HG02610 (cell line): ENCODE results near the gene ACOT7.
"Not testable (repeated sequence)": the region's sequence is repeated elsewhere in the genome, so short reads cannot be mapped to it uniquely, and the experiment has no call there.

ENCODE experiments used
- ATAC-seq: cut with Tn5 transposase; IDR thresholded peaks from one replicate; pipeline ENCODE4 v1.9.1; 2021; ENCODE audit warnings: mild to moderate bottlenecking, moderate library complexity; ENCODE audit not compliant: unreplicated experiment

Gene ACOT7

DNA sequence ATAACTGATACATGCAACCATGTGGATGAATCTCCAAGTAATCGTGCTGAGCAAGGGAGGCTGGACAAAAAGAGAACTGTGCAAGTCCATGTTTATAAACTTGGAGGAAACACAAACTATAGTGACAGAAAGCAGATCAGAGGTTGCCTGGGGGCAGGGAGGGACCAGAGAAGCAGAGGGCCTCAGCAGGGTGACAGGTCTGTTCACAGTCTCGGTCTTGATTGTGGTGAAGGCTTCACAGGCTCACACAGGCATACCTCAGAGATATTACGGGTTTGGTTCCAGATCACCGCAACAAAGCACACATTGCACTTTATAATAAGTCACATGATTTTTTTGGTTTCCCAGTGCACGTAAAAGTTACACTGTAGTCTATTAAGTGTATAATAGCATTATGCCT is 28.5 kb downstream of the ACOT7 start:
- no peak for ATAC-seq

DNA sequence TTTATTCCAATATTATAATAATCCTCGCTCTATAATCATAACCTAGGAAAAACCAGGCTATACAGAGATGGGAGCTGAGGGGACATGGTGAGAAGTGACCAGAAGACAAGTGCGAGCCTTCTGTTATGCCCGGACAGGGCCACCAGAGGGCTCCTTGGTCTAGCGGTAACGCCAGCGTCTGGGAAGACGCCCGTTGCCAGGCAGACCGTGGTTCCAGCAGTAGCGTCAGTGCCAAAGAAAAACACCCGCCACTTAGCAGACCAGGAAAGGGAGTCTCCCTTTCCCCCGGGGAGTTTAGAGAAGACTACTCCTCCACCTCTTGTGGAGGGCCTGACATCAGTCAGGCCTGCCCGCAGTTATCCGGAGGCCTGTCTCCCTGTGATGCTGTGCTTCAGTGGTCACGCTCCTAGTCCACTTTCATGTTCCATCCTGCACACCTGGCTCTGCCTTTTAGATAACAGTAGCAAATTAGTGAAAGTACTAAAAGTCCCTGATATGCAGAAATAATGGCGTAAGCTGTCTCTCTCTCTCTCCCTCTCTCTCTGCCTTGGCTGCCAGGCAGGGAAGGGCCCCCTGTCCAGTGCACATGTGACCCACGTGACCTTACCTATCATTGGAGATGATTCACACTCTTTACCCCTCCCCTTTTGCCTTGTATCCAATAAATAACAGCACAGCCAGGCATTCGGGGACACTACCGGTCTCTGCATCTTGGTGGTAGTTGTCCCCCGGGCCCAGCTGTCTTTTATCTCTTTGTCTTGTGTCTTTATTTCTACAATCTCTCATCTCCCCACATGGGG is 30.3 kb downstream of the ACOT7 start:
- ATAC-seq = not testable (repeated sequence)

DNA sequence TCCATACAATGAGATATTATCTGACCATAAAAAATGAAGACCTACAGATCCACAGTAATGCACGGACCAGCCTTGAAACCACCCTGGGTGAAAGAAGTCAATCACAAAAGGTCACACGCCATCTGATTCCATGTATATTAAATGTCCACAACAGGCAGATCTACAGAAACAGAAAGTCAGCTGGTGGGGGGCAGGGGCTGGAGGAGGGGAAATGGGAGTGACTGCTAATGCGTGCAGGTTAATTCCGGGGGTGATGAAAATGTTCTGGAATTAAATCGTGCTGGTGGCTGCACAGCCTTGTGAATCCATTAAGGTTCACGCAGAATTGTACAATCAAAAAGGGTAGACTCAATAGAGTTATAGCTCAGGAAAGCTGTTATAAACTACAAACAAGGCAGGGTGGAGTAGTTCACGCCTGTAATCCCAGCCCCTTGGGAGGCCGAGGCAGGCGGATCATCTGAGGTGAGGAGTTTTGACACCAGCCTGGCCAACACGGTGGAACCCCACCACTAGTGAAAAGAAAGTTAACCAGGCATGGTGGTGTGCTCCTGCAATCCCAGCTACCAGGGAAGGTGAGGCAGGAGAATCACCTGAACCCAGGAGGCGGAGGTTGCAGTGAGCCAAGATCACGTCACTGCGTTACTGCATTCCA is 32.3 kb downstream of the ACOT7 start:
- ATAC-seq = no peak

DNA sequence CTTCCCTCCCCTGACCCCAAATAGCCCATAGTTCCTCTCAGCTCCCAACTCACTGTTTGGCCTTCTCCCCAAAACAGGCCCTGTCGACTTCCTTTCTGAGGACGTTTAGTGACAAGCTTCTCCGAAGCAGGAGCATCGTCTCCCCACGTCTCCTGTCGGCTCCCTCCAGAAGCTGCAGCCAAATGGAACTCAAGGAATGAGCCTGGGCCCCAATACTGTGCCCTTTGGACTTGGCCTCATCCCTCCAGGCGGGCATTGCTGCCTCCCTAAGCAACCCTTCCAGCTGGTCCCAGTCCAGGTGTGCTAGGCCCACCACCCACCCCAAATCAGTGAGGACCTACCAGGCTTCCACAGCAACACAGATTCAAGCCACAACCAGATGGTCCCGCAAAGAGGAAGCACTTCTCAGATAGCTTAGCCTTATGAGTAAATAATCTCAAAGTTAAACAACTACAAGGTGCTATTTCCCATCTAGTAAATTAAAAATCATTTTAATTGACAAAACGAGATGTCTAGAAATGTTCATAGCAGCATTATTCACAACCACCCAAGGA is 33.0 kb downstream of the ACOT7 start:
- no peak for ATAC-seq

DNA sequence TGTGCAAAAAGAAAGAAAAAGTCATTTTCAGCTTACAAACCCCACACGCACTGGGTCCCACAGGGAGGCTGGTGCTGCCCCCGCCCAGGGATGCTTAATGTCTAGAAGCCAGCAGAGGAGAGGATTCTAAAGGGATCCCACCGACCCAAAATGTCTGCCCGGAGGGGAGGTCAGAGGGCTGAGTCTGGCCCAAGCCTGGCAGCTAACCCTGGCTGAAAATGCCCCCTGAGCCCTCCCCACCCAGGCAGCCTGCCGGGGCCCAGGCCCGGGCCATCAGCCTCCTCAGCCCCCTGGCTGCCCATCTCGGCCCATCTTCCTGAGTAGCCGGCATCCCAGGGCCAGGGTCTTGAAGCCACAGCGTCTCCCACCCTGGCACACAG is 33.5 kb downstream of the ACOT7 start:
- peak; percentile 24 for ATAC-seq

DNA sequence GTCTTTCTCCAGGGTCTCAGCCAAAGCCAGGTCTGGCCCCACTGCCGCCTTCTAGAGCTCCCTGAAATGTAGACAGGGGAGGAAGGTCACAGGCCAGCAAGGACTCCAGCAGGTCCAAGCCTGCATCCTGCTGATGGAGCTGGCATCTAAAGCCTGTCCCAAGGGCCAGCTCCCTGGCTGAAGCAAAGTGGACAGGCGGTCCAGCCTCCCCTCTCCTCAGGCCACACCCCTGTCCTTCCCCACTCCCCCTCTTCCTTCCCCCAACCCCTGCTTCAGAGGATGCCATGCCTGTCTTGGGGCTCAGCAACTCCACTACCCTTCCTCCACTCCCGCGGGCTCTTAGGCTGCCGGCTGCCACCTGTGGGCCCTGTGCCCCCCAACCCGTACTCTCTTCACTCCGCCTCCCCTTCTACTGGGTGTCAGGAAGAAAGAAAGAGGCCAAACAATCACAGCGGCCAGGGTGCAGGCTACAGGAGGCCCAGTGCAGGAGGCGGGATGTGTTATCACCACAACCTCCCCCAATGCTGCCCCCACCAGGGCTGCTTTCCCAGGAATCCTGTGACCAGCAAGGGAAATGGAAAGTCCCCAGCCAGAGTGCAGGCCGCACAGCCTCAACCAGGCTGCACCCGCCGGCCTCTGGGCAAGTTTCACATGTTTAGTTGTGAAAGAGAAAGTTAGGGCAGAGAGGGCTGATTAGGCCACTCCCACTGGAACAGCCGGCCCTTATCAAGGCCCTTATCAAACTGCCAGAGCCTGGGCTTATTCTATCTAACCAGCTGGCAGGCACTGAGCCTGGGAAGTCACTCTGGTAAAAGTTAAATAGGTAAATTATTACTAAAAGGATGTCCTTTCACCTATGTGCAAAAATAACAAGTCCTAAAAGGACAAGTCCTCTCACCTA is 34.1 kb downstream of the ACOT7 start:
- ATAC-seq = peak; percentile 77

DNA sequence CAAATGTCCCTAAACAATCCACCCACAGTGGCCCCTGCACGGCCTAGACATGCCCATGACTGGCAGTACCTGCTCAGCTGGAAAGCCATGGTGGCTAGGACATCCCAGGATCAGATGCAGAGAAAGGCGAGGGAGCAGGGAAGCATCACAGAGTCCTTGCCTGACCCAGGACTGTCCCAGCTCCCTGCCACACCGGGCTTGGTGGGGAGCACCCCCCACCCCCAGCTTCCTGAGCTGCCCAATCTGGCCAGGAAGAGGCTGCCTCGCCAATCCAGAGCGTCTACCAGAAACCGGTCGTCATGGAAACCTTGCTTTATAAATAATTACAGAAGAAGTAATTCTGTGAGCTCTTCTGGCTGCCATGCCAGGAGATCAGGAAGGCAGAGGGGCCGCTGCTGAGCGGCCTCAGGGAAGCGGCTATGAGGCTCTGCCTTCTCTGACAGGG is 34.8 kb downstream of the ACOT7 start:
- ATAC-seq = no peak

DNA sequence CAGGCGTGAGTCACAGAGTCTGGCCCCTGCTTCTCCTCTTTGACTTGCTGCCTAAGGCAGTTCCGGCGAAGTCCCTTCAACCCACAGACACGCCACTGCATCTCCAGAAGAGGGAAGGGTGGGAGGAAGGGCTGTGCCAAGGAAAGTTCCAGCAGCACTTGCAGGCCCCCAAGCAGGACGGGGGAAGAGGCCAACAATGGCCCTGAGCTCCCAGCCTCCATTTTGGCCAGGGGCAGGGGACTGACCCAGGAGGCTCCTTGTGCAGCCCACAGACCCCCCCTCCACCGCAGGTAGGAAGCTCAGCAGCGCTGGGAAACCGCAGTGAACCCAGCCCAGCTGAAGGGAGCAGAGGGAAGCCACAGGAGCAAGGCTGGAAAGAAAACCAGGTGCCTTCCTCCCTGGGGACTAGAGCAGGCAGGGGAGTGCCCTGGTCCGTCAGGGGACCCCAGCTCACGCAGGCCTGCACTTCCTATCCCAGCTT is 35.4 kb downstream of the ACOT7 start:
- no peak for ATAC-seq

DNA sequence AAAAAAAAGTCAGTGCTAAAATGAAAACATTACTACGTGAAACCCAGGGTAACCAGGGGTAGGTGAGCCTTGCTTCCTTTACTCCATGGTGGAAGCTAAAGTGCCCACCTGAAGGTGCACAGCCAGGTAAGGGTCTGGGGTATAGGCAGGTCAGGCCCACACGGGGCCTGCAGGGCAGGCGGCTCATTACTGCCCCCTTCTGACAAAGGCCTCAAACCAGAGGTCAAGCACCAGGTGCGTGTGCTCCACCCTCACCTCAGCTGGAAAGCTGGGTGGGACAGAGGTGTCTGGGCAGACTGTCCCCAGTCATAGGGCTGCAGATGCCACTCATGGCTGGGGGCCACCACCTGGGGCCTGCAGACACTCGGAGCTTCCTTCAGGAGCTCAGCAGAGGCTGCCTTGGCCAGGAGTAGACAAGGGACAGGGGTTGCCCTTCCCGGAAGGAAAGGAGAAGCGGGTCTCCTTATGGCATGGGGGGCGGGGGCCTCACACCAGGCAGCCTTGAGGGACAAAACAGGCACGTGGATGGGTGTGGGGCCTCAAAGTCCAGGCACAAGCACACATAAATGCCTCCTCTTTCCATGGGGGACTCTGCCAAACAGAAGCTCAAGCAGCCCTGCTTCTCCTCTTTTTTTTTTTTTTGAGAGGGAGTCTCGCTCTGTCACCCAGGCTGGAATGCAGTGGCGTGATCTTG is 36.2 kb downstream of the ACOT7 start:
- ATAC-seq = no peak

DNA sequence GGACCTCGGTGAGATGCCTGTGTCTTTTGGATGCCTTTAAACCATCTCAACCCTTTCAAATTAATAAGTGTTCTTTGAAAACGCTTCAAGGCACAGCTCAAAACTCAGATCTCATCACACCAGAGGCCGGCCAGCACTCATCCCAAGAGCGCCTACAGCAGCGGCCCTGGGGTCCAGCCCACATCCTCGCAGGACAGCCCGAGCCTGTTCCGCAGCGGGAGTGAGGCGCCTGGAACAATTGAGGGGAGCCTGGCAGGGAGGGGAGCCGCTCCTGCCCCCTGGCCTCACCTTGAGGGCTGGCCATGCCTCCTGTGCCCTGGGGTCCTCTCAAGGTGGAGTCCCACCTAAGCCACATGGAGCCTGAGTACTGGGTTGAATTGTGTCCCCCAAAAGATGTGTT is 37.9 kb downstream of the ACOT7 start:
- no peak for ATAC-seq

DNA sequence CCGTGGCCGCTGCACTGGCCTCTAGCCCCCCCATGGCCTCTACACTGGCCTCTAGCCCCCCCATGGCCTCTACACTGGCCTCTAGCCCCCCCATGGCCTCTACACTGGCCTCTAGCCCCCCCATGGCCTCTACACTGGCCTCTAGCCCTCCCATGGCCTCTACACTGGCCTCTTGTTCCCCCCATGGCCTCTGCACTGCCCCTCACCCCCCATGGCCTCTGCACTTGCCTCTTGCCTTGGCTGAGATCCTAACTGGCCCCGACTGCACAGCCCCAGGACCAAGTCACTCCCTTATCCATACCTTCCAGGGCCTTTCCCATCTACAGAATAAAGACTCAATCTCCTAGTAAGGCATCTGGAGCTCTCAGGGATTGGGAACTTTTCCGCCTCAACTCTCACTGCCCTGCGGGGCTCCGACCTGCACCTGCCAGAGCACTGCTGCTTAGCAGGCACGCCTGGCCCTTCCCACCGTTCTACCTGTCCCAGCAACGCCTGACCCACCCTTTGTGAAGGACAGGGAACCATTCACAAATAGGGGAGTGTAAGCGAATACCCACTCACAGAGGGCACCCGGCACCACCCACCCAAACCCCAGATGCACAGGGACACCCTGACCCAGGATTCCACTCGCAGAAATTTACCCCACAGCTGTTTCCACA is 38.8 kb downstream of the ACOT7 start:
- no peak for ATAC-seq

DNA sequence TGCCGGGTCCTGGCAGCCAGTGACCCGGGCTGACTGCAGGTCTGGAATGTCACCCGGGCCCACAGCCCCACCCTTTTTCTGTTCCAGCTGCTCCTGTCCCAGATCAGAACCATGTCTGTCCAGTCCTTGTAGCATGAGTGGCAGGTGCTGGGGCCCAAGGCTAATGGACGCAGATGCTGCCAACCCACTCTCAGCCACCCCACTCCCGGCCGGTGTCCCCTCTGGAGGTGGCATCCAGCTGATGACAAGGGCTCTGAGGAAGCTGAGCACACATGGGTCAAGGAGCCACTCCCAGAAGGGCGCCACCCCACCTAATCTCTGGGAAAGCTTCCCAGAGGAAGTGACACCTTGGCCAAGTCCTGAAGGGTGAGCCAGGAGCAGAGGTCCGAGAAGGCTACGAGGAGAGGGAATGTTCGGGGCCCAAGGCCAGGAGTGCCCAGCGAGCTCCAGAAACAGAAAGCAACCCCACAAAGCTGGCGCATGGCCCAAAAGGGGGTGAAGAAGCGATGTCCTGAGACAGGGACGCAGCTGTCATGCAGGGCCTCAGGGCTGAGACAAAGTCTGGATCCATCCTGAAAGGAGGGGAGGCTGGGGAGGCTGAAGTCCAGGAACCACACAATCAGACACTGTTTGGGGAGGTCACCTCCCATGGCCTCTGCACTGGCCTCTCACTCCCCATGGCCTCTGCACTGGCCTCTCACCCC is 39.5 kb downstream of the ACOT7 start:
- ATAC-seq = no peak

DNA sequence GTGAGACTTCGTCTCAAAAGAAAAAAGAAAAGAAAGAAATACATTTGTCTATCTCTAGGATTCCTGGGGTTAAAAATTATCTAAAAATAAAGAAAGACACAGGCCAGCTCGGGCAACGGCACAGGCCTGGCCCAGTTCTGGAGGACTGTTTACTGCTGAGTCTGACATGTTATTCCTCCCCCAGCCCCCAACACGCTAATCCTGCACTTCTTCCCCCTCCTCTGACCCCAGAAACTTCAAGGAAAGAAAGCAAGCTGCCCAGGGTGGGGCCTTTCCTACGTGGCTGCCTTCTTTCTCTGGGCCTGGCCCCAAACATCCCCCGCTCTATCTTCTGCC is 40.0 kb downstream of the ACOT7 start:
- no peak for ATAC-seq

DNA sequence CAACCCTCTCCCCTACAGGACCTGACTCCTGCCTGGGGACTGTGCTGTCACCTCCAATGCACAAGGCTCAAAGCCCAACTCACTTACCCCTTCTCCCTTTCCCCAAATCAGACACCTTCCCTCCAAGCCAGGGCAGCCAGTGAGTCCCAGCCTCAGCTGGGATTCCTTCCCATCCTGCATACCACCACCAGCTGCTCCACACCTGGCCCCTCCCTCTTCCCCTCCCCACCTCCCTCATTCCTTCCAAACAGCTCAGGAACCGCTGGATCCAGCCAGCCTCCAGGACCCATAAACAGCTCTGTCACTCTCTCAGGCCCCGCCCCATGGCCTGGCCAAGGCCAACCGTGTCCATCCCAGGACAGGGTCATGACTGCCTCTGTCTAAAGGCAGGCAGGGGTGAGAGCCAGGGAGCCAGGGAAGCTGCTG is 41.4 kb downstream of the ACOT7 start:
- no peak for ATAC-seq

DNA sequence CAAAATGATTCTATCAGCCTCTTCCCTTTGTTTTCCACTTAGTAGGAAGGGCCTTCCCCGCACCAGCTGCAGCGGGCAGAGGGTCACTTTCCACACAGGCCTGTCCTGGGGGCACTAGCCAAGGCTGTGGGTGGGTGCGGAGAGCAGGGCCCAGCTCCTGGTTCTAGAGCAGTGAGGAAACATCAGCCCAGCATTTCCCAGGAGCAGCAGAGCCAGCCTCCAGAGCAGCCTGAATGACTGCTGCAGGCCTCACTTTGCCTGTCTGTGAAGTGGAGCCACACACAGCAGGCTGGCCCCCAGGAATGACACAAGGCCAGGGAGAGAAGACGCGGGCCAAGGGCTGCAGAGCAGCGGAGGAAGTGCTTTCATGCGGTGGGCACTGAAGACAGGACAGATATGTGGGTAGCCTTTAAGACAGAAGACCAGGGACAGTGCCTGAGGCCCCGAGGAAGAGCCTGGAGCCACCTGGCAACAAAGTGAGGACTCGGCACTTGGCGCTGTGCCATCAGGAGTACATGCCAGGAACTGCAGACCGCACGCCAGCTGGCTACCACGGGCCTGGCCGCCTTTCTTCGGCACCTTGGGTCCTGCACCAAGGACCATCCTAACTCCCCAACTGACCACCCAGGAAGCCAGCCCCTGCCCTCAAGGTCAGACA is 42.0 kb downstream of the ACOT7 start:
- ATAC-seq = no peak

DNA sequence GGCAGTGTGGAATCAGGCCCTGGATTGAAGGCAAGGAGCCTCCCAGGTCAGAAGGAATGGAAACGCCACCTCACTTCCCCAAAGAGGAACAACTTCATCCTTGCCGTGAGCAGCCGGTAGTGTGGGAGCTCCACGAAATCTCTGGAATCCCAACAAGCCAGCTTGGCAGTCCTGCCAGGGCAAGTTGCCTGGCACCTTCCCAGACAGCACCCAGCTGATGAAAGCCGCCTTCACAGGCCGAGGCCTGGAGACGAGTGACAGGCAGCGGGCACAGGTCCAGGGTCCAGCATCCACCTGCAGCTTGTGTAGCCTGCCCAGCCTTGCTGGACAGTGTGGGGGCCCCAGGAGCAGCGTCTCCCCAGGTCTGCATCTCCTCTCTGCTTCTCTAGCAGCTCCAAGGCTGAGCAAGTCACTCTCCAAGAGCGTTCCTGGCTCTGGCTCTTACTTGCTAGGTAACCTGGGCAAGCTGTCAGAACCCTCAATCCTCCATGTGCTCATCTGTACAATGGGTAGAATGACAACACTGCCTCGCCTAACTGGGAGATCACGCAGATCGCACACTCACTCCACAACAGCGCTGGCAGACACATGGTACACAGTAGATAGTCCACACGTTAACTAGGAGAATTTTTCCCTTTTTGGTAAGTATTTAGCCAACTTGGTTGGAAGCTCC is 43.0 kb downstream of the ACOT7 start:
- no peak for ATAC-seq

DNA sequence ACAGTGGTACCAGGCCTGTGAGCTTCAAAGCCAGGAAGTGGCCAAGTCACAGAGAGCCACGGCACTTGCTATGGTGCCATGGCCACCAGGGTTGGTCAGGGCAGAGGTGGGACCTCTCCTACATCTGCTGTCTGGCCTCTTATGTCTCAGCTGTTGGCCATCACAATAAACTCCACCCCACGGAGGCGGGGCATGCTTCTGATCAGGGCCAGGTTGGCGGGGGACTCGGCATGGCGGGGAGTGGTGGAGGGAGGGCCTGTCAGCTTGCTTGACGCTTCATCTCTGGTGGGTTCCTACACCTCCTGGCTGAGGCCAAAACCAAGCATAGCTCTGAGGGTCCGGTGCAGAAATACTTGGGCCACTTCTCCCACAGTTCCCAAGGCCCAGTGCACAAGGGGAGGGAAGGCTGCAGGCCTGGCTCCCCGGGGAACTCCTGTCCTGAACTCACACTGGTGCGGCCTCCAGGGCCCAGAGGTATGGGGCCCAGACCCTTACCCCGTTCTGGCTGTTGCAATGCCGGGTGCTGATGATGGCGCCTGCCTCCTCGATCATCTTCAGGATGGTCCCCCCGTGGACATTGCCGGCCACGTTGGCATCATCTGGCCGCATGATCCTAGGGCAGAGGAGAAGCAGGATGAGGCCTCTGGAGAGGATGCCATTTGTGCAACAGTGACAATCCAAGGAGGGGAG is 44.2 kb downstream of the ACOT7 start:
- ATAC-seq = no peak
